ENCODE measurements around the gene LRRTM1. TPM values are rescaled to one million over a fixed set of nuclear protein-coding genes. Genes with fewer than 3 reads are reported as not detected.

The LRRTM1 gene
- total and polyA plus RNA-seq, 4 donors = 0.09 TPM; not detected in 3

DNA sequence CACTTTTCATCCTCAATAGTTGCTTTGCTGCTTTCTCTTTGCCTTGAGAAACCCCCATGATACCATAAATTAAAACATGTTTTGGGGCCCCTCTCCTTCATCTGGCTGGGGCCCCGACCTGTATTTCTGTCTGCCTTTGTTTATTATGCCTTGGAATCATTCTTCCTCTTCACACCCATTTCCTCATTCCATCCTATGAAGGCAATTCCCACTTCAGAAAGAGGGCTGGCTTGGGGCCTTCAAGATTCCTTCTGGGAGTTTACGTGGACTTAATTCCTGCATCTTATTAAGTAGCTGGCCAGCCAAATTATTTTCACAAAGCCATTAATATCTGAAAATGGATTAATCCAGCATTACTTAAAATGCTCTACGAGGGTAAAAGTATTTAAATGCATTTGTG, 6.8 kb upstream of the LRRTM1 start:
- TF ChIP-seq FOXA1 (IDR thresholded peaks at IDR 0.05) (no peak), YY1 (IDR thresholded peaks at IDR 0.05) (no peak), RXRA (IDR thresholded peaks at IDR 0.05) (no peak), NR2F2 (IDR thresholded peaks at IDR 0.05) (no peak), HNF4G (IDR thresholded peaks at IDR 0.05) (no peak)
- TF ChIP-seq, protein P1, sequence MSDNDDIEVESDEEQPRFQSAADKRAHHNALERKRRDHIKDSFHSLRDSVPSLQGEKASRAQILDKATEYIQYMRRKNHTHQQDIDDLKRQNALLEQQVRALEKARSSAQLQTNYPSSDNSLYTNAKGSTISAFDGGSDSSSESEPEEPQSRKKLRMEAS (IDR thresholded peaks at IDR 0.05) = no peak
- no peak overlapping the region for H3K27ac ChIP-seq (ENCODE audit: low read depth in 1 of 2, low read length in 2 of 2)
- H3K9ac ChIP-seq (ENCODE audit: low read depth in 1 of 2, low read length in 2 of 2) = no peak overlapping the region
- no peaks in the 10 kb centered on the region for H3K4me1 ChIP-seq (ENCODE audit: control insufficient read depth in 4 of 4, insufficient read depth in 4 of 4, low read length in 3 of 4)
- H3K9me3 ChIP-seq (ENCODE audit: control insufficient read depth in 4 of 4, low read length in 3 of 4) = no peaks in the 10 kb centered on the region
- no peaks in the 10 kb centered on the region for H3K36me3 ChIP-seq (ENCODE audit: control insufficient read depth in 4 of 4, insufficient read depth in 3 of 4, low read depth in 1 of 4, low read length in 3 of 4)
- no peak overlapping the region for H3K4me3 ChIP-seq (ENCODE audit: low read depth in 1 of 3, low read length in 3 of 3)
- WGBS = 52% methylated on average over 3 of the region's 3 CpGs
- DNase-seq (ENCODE audit: low spot score) = no peak
- peaks cover 0 to 6% (median 0%) of the 10 kb centered on the region in 4 donors for H3K27me3 ChIP-seq (ENCODE audit: control insufficient read depth in 4 of 4, insufficient read depth in 4 of 4, low read length in 3 of 4)

DNA sequence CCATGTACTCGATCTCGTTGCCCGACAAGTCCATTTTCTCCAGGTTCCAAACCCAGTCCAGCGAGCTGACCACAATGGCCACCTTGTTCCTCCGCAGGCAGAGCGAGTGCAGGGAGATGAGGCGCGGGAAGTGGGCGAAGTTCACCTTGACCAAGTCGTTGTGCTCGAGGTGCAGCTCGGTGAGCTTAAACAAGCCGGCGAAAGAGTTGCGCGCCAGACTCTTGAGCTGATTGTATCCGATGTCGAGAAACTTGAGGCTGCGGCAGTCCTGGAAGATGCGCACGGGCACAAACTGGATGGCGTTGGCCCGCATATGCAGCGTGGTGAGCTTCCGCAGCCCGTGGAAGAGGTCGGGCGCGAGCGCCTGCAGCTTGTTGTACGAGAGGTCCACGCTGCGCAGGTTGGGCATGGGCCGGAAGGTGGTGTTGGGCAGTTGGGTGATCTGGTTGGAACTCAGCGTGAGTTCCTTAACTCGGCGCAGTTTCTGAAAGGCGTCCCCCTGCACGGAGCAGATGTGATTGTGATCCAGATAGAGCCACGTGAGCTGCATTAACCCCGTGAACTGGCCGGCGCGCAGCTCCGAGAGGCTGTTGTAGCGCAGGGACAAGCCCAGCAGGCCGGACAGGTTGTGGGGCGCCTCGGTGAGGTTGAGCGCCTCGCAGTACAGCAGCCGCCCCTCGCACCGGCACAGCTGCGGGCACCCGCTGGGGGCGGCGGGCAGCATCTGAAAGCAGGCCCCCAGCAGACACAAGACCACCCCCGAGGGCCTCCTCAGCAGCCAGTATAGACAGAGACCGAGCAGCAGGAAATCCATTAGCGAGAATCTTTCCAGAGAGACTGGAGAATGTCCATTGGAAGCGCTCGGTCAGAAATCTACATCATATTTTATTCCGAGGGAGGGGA, 1.3 kb downstream of the LRRTM1 start:
- Histone ChIP-seq H3K36me3 (ENCODE audit: control insufficient read depth in 4 of 4, insufficient read depth in 3 of 4, low read depth in 1 of 4, low read length in 3 of 4) (no peaks in the 10 kb centered on the region), H3K4me3 (ENCODE audit: low read depth in 1 of 3, low read length in 3 of 3) (no peak overlapping the region), H3K27ac (ENCODE audit: low read depth in 1 of 2, low read length in 2 of 2) (no peak overlapping the region), H3K4me1 (ENCODE audit: control insufficient read depth in 4 of 4, insufficient read depth in 4 of 4, low read length in 3 of 4) (no peaks in the 10 kb centered on the region), H3K9me3 (ENCODE audit: control insufficient read depth in 4 of 4, low read length in 3 of 4) (no peaks in the 10 kb centered on the region), H3K9ac (ENCODE audit: low read depth in 1 of 2, low read length in 2 of 2) (no peak overlapping the region), H3K27me3 (ENCODE audit: control insufficient read depth in 4 of 4, insufficient read depth in 4 of 4, low read length in 3 of 4) (peaks cover 0 to 14% (median 10%) of the 10 kb centered on the region in 4 donors)
- 3% methylated on average over 64 of the region's 64 CpGs for WGBS
- TF ChIP-seq, protein P1 (IDR thresholded peaks at IDR 0.05) = no peak
- TF ChIP-seq YY1 (IDR thresholded peaks at IDR 0.05) = no peak
- TF ChIP-seq, protein P2, sequence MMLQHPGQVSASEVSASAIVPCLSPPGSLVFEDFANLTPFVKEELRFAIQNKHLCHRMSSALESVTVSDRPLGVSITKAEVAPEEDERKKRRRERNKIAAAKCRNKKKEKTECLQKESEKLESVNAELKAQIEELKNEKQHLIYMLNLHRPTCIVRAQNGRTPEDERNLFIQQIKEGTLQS (IDR thresholded peaks at IDR 0.05) = no peak
- TF ChIP-seq HNF4G (IDR thresholded peaks at IDR 0.05) = no peak
- no peak for TF ChIP-seq JUND (IDR thresholded peaks at IDR 0.05)
- TF ChIP-seq RAD21 (IDR thresholded peaks at IDR 0.05) = no peak
- no peak for TF ChIP-seq NR2F2 (IDR thresholded peaks at IDR 0.05)
- no peak for TF ChIP-seq RXRA (IDR thresholded peaks at IDR 0.05)
- TF ChIP-seq GABPA (IDR thresholded peaks at IDR 0.05 in 1 of 2, conservative IDR thresholded peaks at IDR 0.05 in 1 of 2) = no peak
- TF ChIP-seq TAF1 (conservative IDR thresholded peaks at IDR 0.05) = no peak
- TF ChIP-seq, protein P3, sequence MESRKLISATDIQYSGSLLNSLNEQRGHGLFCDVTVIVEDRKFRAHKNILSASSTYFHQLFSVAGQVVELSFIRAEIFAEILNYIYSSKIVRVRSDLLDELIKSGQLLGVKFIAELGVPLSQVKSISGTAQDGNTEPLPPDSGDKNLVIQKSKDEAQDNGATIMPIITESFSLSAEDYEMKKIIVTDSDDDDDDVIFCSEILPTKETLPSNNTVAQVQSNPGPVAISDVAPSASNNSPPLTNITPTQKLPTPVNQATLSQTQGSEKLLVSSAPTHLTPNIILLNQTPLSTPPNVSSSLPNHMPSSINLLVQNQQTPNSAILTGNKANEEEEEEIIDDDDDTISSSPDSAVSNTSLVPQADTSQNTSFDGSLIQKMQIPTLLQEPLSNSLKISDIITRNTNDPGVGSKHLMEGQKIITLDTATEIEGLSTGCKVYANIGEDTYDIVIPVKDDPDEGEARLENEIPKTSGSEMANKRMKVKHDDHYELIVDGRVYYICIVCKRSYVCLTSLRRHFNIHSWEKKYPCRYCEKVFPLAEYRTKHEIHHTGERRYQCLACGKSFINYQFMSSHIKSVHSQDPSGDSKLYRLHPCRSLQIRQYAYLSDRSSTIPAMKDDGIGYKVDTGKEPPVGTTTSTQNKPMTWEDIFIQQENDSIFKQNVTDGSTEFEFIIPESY (IDR thresholded peaks at IDR 0.05) = no peak
- no peak for TF ChIP-seq FOXA1 (IDR thresholded peaks at IDR 0.05)
- no peak for TF ChIP-seq HNF4A (conservative IDR thresholded peaks at IDR 0.05)
- TF ChIP-seq, protein P4, sequence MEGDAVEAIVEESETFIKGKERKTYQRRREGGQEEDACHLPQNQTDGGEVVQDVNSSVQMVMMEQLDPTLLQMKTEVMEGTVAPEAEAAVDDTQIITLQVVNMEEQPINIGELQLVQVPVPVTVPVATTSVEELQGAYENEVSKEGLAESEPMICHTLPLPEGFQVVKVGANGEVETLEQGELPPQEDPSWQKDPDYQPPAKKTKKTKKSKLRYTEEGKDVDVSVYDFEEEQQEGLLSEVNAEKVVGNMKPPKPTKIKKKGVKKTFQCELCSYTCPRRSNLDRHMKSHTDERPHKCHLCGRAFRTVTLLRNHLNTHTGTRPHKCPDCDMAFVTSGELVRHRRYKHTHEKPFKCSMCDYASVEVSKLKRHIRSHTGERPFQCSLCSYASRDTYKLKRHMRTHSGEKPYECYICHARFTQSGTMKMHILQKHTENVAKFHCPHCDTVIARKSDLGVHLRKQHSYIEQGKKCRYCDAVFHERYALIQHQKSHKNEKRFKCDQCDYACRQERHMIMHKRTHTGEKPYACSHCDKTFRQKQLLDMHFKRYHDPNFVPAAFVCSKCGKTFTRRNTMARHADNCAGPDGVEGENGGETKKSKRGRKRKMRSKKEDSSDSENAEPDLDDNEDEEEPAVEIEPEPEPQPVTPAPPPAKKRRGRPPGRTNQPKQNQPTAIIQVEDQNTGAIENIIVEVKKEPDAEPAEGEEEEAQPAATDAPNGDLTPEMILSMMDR (IDR thresholded peaks at IDR 0.05; ENCODE audit: low read depth, low read length, missing input control) = no peak
- TF ChIP-seq SP1 (IDR thresholded peaks at IDR 0.05) = no peak
- no peak for TF ChIP-seq FOXA2 (IDR thresholded peaks at IDR 0.05)
- DNase-seq (ENCODE audit: low spot score) = no peak
